Ascending aorta (tissue), 2 donors: ENCODE results near the gene RPS6KA2. TPM values are rescaled to one million over a fixed set of nuclear protein-coding genes. Genes with fewer than 3 reads are reported as not detected.

Experiments
- DNase-seq, 2 donors: peaks; one replicate each; pipeline ENCODE4 v3.0.0-alpha.2; 2019; ENCODE audit warnings: low spot score in 2 of 2
- H3K27ac ChIP-seq, 2 donors: fragments of 200-600 bp; sonication (generic); one replicate each; pipeline ENCODE4 v1.5.1; 2016 to 2017; ENCODE audit warnings: mild to moderate bottlenecking in 1 of 2
- H3K27me3 ChIP-seq: fragments of 200-600 bp; sonication (generic); one replicate; pipeline ENCODE4 v1.5.1; 2017
- H3K36me3 ChIP-seq, 2 donors: fragments of 200-600 bp; sonication (generic); one replicate each; pipeline ENCODE4 v1.5.1; 2016
- H3K4me1 ChIP-seq, 2 donors: fragments of 200-600 bp; sonication (generic); one replicate each; pipeline ENCODE4 v1.5.1; 2016 to 2017; ENCODE audit warnings: mild to moderate bottlenecking in 1 of 2
- H3K4me3 ChIP-seq, 2 donors: fragments of 200-600 bp; sonication (generic); one replicate each; pipeline ENCODE4 v1.5.1; 2016 to 2017; ENCODE audit warnings: mild to moderate bottlenecking in 1 of 2
- H3K9me3 ChIP-seq, 2 donors: fragments of 200-600 bp; sonication (generic); one replicate each; pipeline ENCODE4 v1.5.1; 2016
- CTCF ChIP-seq, 3 experiments: fragments of 200-600 bp in 2 of 3; fragments of 450-650 bp in 1 of 3; sonication (generic) in 2 of 3; IDR thresholded peaks; one replicate each; pipeline ENCODE4 v1.5.1; 2016 to 2019; ENCODE audit warnings: antibody characterized with exemption in 3 of 3, mild to moderate bottlenecking in 1 of 3, moderate library complexity in 1 of 3
- intact Hi-C: fragments of 100-400 bp; cut with DNase I; formaldehyde crosslinking; loops from one replicate; pipeline ENCODE4 v1.15.1; 2023
- total RNA-seq: library from RNA; depleted of rRNA; stranded (reverse); fragments of >200 nt; gene quantifications from one replicate; pipeline ENCODE4 v1.1.0, GENCODE V29; 2016

RPS6KA2 gene
- total RNA-seq, 1 donor from 2014 or later, result 196 TPM

GRCh38 chr6:166417285-166417691 lies 209.8 kb downstream of the RPS6KA2 start:
- no peaks in the 10 kb centered on the region for H3K9me3 ChIP-seq
- H3K27ac ChIP-seq, result no peak overlapping the region
- H3K4me1 ChIP-seq, result no peaks in the 10 kb centered on the region
- intact Hi-C loops, result no loop called here
- H3K27me3 ChIP-seq, result no peaks in the 10 kb centered on the region
- peaks cover 8 to 58% of the 10 kb centered on the region in 2 donors for H3K36me3 ChIP-seq
- no peak overlapping the region for H3K4me3 ChIP-seq
- DNase-seq, result no peak
- TF ChIP-seq CTCF (IDR thresholded peaks at IDR 0.05), result no peak

- Histone ChIP-seq H3K9me3 (no peaks in the 10 kb centered on the region), H3K27me3 (no peaks in the 10 kb centered on the region), H3K4me1 (no peaks in the 10 kb centered on the region), H3K4me3 (no peak overlapping the region), H3K36me3 (peaks cover 8 to 50% of the 10 kb centered on the region in 2 donors), H3K27ac (no peak overlapping the region)
- no peak for TF ChIP-seq CTCF (IDR thresholded peaks at IDR 0.05)
- intact Hi-C loops, result no loop called here
- DNase-seq, result no peak
These were observed 211.2 kb downstream of the RPS6KA2 start for GRCh38 chr6:166415833-166416347.

- no peaks in the 10 kb centered on the region for H3K27me3 ChIP-seq
- intact Hi-C loops, result no loop called here
- H3K27ac ChIP-seq, result no peak overlapping the region
- H3K9me3 ChIP-seq, result no peaks in the 10 kb centered on the region
- no peak for DNase-seq
- peaks cover 8 to 45% of the 10 kb centered on the region in 2 donors for H3K36me3 ChIP-seq
- TF ChIP-seq CTCF (IDR thresholded peaks at IDR 0.05), result no peak
- H3K4me1 ChIP-seq, result no peaks in the 10 kb centered on the region
- H3K4me3 ChIP-seq, result no peak overlapping the region
These were observed 211.7 kb downstream of the RPS6KA2 start for GRCh38 chr6:166415306-166415705.

GRCh38 chr6:166413491-166413951 lies 213.5 kb downstream of the RPS6KA2 start:
- Histone ChIP-seq H3K27ac (no peak overlapping the region), H3K4me3 (no peak overlapping the region), H3K36me3 (peaks cover 6 to 28% of the 10 kb centered on the region in 2 donors), H3K4me1 (no peaks in the 10 kb centered on the region), H3K9me3 (no peaks in the 10 kb centered on the region), H3K27me3 (no peaks in the 10 kb centered on the region)
- intact Hi-C loops, result no loop called here
- DNase-seq, result no peak
- no peak for TF ChIP-seq CTCF (IDR thresholded peaks at IDR 0.05)

GRCh38 chr6:166412911-166413384 lies 214.1 kb downstream of the RPS6KA2 start:
- peaks cover 2 to 24% of the 10 kb centered on the region in 2 donors for H3K36me3 ChIP-seq
- H3K27ac ChIP-seq, result no peak overlapping the region
- H3K27me3 ChIP-seq, result no peaks in the 10 kb centered on the region
- DNase-seq, result no peak
- no peak overlapping the region for H3K4me3 ChIP-seq
- intact Hi-C loops, result no loop called here
- no peak for TF ChIP-seq CTCF (IDR thresholded peaks at IDR 0.05)
- no peaks in the 10 kb centered on the region for H3K4me1 ChIP-seq
- H3K9me3 ChIP-seq, result no peaks in the 10 kb centered on the region
